HepG2 (cell line): ENCODE results near the gene MAN2A1. TPM values are rescaled to one million over a fixed set of nuclear protein-coding genes. Genes with fewer than 3 reads are reported as not detected.
A peak's percentile ranks its signal among the peaks of the same experiment; 100 is the strongest.

Source experiments
- ATF7-NPFF ChIP-seq: sonication (generic); formaldehyde crosslinking; IDR thresholded peaks from 2 replicates; pipeline ENCODE4 v1.8.1; 2023; ENCODE audit warnings: mild to moderate bottlenecking, low read depth, missing genetic modification reagents, moderate library complexity
- CBX1 ChIP-seq: IDR thresholded peaks from one replicate; pipeline ENCODE4 v1.6.1; 2016; ENCODE audit warnings: antibody characterized with exemption, low read depth
- CENPX ChIP-seq: sonication (generic); formaldehyde crosslinking; IDR thresholded peaks from 2 replicates; pipeline ENCODE4 v1.9.0; 2021; ENCODE audit warnings: mild to moderate bottlenecking, missing genetic modification reagents, moderate library complexity
- FOXP4 ChIP-seq: sonication (generic); formaldehyde crosslinking; IDR thresholded peaks from 2 replicates; pipeline ENCODE4 v1.4.0; 2020; ENCODE audit warnings: missing genetic modification reagents
- FUBP1 ChIP-seq: sonication (generic); formaldehyde crosslinking; IDR thresholded peaks from 2 replicates; pipeline ENCODE4 v1.5.1; 2020; ENCODE audit warnings: missing genetic modification reagents, mild to moderate bottlenecking, borderline replicate concordance
- GATAD1 ChIP-seq: IDR thresholded peaks from 2 replicates; pipeline ENCODE4 v1.6.1; 2016; ENCODE audit warnings: missing genetic modification reagents, missing compliant biosample characterization
- GLMP ChIP-seq: sonication (generic); formaldehyde crosslinking; IDR thresholded peaks from 2 replicates; pipeline ENCODE4 v1.9.0; 2021; ENCODE audit warnings: missing genetic modification reagents, mild to moderate bottlenecking, borderline replicate concordance
- HBP1 ChIP-seq: IDR thresholded peaks from 2 replicates; pipeline ENCODE4 v1.6.1; 2016; ENCODE audit warnings: low read depth, control low read depth
- IKZF4 ChIP-seq: sonication (generic); formaldehyde crosslinking; IDR thresholded peaks from 2 replicates; pipeline ENCODE4 v1.5.1; 2020; ENCODE audit warnings: borderline replicate concordance, mild to moderate bottlenecking, low read depth, missing genetic modification reagents; ENCODE audit errors: not compliant biosample characterization
- KDM3A ChIP-seq: IDR thresholded peaks from 2 replicates; pipeline ENCODE4 v1.6.1; 2018; ENCODE audit warnings: low read depth, missing compliant biosample characterization
- KDM6A ChIP-seq: IDR thresholded peaks from 2 replicates; pipeline ENCODE4 v1.6.1; 2016; ENCODE audit warnings: low read depth
- NCOA5 ChIP-seq: sonication (generic); formaldehyde crosslinking; IDR thresholded peaks from 2 replicates; pipeline ENCODE4 v1.4.0; 2020; ENCODE audit warnings: missing genetic modification reagents
- NR2F6 ChIP-seq, 2 experiments: IDR thresholded peaks; 2 replicates each; pipeline ENCODE4 v1.6.1; 2016; ENCODE audit warnings: antibody characterized with exemption in 1 of 2, mild to moderate bottlenecking in 1 of 2
- PCBP2 ChIP-seq: fragments of 200-400 bp; formaldehyde crosslinking; optimal IDR thresholded peaks from 2 replicates; pipeline ENCODE3; 2018; ENCODE audit warnings: low read length, low read depth; ENCODE audit not compliant: poor library complexity, severe bottlenecking
- POLR2G ChIP-seq: fragments of 200-400 bp; formaldehyde crosslinking; IDR thresholded peaks from 2 replicates; pipeline ENCODE4 v1.6.1; 2018; ENCODE audit warnings: mild to moderate bottlenecking, low read depth, low read length, moderate library complexity
- SAP130 ChIP-seq: IDR thresholded peaks from 2 replicates; pipeline ENCODE4 v1.6.1; 2016; ENCODE audit warnings: low read depth
- ZNF12 ChIP-seq: sonication (generic); formaldehyde crosslinking; IDR thresholded peaks from 2 replicates; pipeline ENCODE4 v1.5.0; 2020; ENCODE audit warnings: missing genetic modification reagents
- ZNF746 ChIP-seq: sonication (generic); formaldehyde crosslinking; IDR thresholded peaks from 2 replicates; pipeline ENCODE4 v1.8.0; 2022; ENCODE audit warnings: mild to moderate bottlenecking, missing genetic modification reagents
- ZSCAN12 ChIP-seq: sonication (generic); formaldehyde crosslinking; IDR thresholded peaks from 2 replicates; pipeline ENCODE4 v1.9.0; 2021; ENCODE audit warnings: mild to moderate bottlenecking, missing genetic modification reagents
- polyA plus RNA-seq, 8 experiments: library from polyadenylated mRNA; depleted of rRNA in 3 of 8; stranded (reverse) in 7 of 8; unstranded in 1 of 8; fragments of >200 nt; fragmentation: Illumina TruSeq in 4 of 8; extraction: Trizol in 4 of 8; gene quantifications; 2 replicates each; pipeline versions ENCODE4 v1.2.1 to v1.2.3, GENCODE V29; 2011 to 2016; ENCODE audit warnings: low read depth in 4 of 8, missing spikeins in 1 of 8, mixed read lengths in 1 of 8; ENCODE audit not compliant: insufficient read depth in 1 of 8
- total RNA-seq, 5 experiments: library from RNA; depleted of rRNA; stranded (reverse); fragments of >200 nt; fragmentation: Illumina TruSeq; extraction: Trizol; gene quantifications; 2 replicates each; pipeline ENCODE4 v1.2.3, GENCODE V29; 2016; ENCODE audit warnings: low read depth in 1 of 5
- TF ChIP-seq, protein P1 (sequence below): sonication (generic); formaldehyde crosslinking; IDR thresholded peaks from 2 replicates; pipeline ENCODE4 v1.5.0; 2020; ENCODE audit warnings: missing genetic modification reagents, mild to moderate bottlenecking, borderline replicate concordance

Gene MAN2A1
- total and polyA plus RNA-seq, 2 of the 13 experiments (the other 11 are each of a cell fraction or from before 2014, with no cell fraction given): 56.2 to 80.5 TPM

- TF ChIP-seq CENPX (CRISPR knock-in tag) (no peak), ATF7-NPFF (no peak), NCOA5 (CRISPR knock-in tag) (no peak), GATAD1 (CRISPR knock-in tag) (no peak; the same call in 1 of the 2 replicates), FOXP4 (CRISPR knock-in tag) (peak; percentile 91), IKZF4 (CRISPR knock-in tag) (no peak), ZNF12 (CRISPR knock-in tag) (no peak; the same call in 1 of the 2 replicates), SAP130 (CRISPR knock-in tag) (peak; percentile 52), FUBP1 (no peak), POLR2G (peak; percentile 55), CBX1 (peak; percentile 72), HBP1 (CRISPR knock-in tag) (0 out of 2 replicates have a peak, but pooled peaks have one; percentile 38), ZNF746 (no peak), ZSCAN12 (CRISPR knock-in tag) (no peak), GLMP (CRISPR knock-in tag) (no peak), KDM6A (CRISPR knock-in tag) (peak; percentile 98), NR2F6 (IDR thresholded peaks at IDR 0.05) (peak; percentile 67), NR2F6 (CRISPR knock-in tag; IDR thresholded peaks at IDR 0.05) (peak; percentile 35; the same call in 1 of the 2 replicates), PCBP2 (no peak), KDM3A (CRISPR knock-in tag) (no peak)
- TF ChIP-seq, protein P1, sequence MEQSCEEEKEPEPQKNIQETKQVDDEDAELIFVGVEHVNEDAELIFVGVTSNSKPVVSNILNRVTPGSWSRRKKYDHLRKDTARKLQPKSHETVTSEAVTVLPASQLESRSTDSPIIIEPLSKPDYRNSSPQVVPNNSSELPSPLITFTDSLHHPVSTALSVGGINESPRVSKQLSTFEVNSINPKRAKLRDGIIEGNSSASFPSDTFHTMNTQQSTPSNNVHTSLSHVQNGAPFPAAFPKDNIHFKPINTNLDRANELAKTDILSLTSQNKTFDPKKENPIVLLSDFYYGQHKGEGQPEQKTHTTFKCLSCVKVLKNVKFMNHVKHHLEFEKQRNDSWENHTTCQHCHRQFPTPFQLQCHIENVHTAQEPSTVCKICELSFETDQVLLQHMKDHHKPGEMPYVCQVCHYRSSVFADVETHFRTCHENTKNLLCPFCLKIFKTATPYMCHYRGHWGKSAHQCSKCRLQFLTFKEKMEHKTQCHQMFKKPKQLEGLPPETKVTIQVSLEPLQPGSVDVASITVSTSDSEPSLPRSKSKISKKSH: no peak
These were observed 211.3 kb downstream of the MAN2A1 start (continued) for GRCh38 chr5:109900911-109901627.
